GM12878 (cell line): ENCODE data around the gene KICS2. TPM values are rescaled to one million over a fixed set of nuclear protein-coding genes. Genes with fewer than 3 reads are reported as not detected.

Experiments
- ATAC-seq: fragments of 200-7000 bp; cut with Tn5 transposase; 3 replicates; pipeline ENCODE4 v1.9.1; 2020; ENCODE audit warnings: mild to moderate bottlenecking, moderate library complexity
- BruUV-seq: library from RNA; stranded (reverse); fragments of 400-500 nt; replicated peaks from 2 replicates; lab custom pipeline; 2021; lab: Mats Ljungman, UMichigan
- CTCF ChIA-PET: fragments of 300-600 bp; sonication (Branson Sonifier 250); formaldehyde crosslinking; extraction: SDS; loops from one replicate; lab custom pipeline; 2021; ENCODE audit warnings: inconsistent platforms; lab: Yijun Ruan, JAX
- POLR2A ChIA-PET: fragments of 350-600 bp; formaldehyde crosslinking; extraction: SDS; loops from one replicate; lab custom pipeline; 2021; ENCODE audit warnings: inconsistent platforms; lab: Charles Lee
- RAD21 ChIA-PET: fragments of 300-600 bp; sonication (Branson Sonifier 250); formaldehyde crosslinking; loops from one replicate; lab custom pipeline; 2023; ENCODE audit warnings: antibody characterized with exemption; ENCODE audit not compliant: unreplicated experiment; lab: Charles Lee
- SMC1A ChIA-PET: fragments of 300-600 bp; sonication (Branson Sonifier 250); formaldehyde crosslinking; loops from one replicate; lab custom pipeline; 2023; ENCODE audit not compliant: unreplicated experiment, uncharacterized antibody; lab: Charles Lee
- DNase-seq: peaks from one replicate; pipeline ENCODE4 v3.0.0-alpha.2; 2011; ENCODE audit warnings: low read depth, low spot score
- FAIRE-seq: peaks from 3 replicates; lab custom pipeline; 2011; peaks lifted over from hg19 to GRCh38; lab: Jason Lieb, UNC
- H2AFZ ChIP-seq: 2 replicates; pipeline ENCODE4 v1.6.0; 2011; ENCODE audit warnings: low read depth, low read length, control low read depth; ENCODE audit not compliant: control insufficient read depth
- H3K27ac ChIP-seq: 2 replicates; pipeline ENCODE4 v1.5.1; 2011; ENCODE audit warnings: control low read depth; ENCODE audit not compliant: control insufficient read depth, insufficient read depth
- H3K27me3 ChIP-seq, 2 experiments: replicated peaks in 1 of 2; 2 replicates each; pipeline versions ENCODE4 v1.6.0 to v1.6.1; 2011; ENCODE audit warnings: low read length in 1 of 2; ENCODE audit not compliant: control insufficient read depth in 2 of 2, insufficient read depth in 2 of 2
- H3K36me3 ChIP-seq, 2 experiments: 2 replicates each; pipeline ENCODE4 v1.5.1; 2011; ENCODE audit warnings: low read length in 1 of 2; ENCODE audit not compliant: control insufficient read depth in 2 of 2, insufficient read depth in 2 of 2
- H3K4me1 ChIP-seq: 2 replicates; pipeline ENCODE4 v1.6.1; 2011; ENCODE audit warnings: mild to moderate bottlenecking, low read length, moderate library complexity, mixed read lengths; ENCODE audit not compliant: control insufficient read depth, insufficient read depth
- H3K4me2 ChIP-seq: 2 replicates; pipeline ENCODE4 v1.6.0; 2011; ENCODE audit warnings: control low read depth; ENCODE audit not compliant: control insufficient read depth, insufficient read depth
- H3K4me3 ChIP-seq: fragments of 200-600 bp; sonication (generic); 2 replicates; pipeline ENCODE4 v1.5.1; 2016
- H3K79me2 ChIP-seq: 2 replicates; pipeline ENCODE4 v1.6.0; 2011; ENCODE audit warnings: low read length; ENCODE audit not compliant: control insufficient read depth, insufficient read depth
- H3K9ac ChIP-seq: 2 replicates; pipeline ENCODE4 v1.8.0; 2011; ENCODE audit warnings: low read length, control low read depth, mixed read lengths; ENCODE audit not compliant: control insufficient read depth, insufficient read depth
- H3K9me3 ChIP-seq: replicated peaks from 3 replicates; pipeline ENCODE4 v1.5.1; 2011; ENCODE audit warnings: mild to moderate bottlenecking, low read length; ENCODE audit not compliant: control insufficient read depth, insufficient read depth
- H4K20me1 ChIP-seq: 2 replicates; pipeline ENCODE4 v1.6.0; 2011; ENCODE audit not compliant: control insufficient read depth, insufficient read depth
- CREB1 ChIP-seq: IDR thresholded peaks from 2 replicates; pipeline ENCODE4 v1.6.1; 2012; ENCODE audit warnings: low read depth, mild to moderate bottlenecking, inconsistent platforms
- CTCF ChIP-seq, 3 experiments: IDR thresholded peaks in 2 of 3; conservative IDR thresholded peaks in 1 of 3; 2 replicates each; pipeline ENCODE4 v1.5.1; 2011; ENCODE audit warnings: low read depth in 3 of 3, low read length in 3 of 3, mild to moderate bottlenecking in 3 of 3, control low read depth in 2 of 3, moderate library complexity in 2 of 3, inconsistent platforms in 1 of 3, mixed read lengths in 1 of 3; ENCODE audit not compliant: control insufficient read depth in 2 of 3, insufficient read depth in 1 of 3; ENCODE audit errors: extremely low read depth in 1 of 3
- KAT2A ChIP-seq: conservative IDR thresholded peaks from 2 replicates; pipeline ENCODE4 v1.6.1; 2011; ENCODE audit warnings: low read depth, low read length; ENCODE audit not compliant: control insufficient read depth
- RAD21 ChIP-seq: IDR thresholded peaks from 2 replicates; pipeline ENCODE4 v1.6.1; 2011; ENCODE audit warnings: mild to moderate bottlenecking, low read depth, low read length, moderate library complexity; ENCODE audit not compliant: insufficient read depth
- SMC3 ChIP-seq: IDR thresholded peaks from 2 replicates; pipeline ENCODE4 v1.6.1; 2011; ENCODE audit warnings: low read length, improper control_type of control experiment, borderline replicate concordance
- in situ Hi-C: fragments of 300-500 bp; cut with MboI; formaldehyde crosslinking; loops from 9 replicates; pipeline ENCODE4 v1.14.3; 2018; ENCODE audit warnings: mixed read lengths
- intact Hi-C: fragments of 100-400 bp; cut with micrococcal nuclease; formaldehyde crosslinking; loops from one replicate; pipeline ENCODE4 v1.14.2; 2022; ENCODE audit not compliant: unreplicated experiment
- polyA plus RNA-seq, 11 experiments: library from polyadenylated mRNA; depleted of rRNA in 4 of 11; unstranded in 6 of 11; stranded (reverse) in 5 of 11; fragments of >200 nt; fragmentation: Nextera tagmentation in 4 of 11; fragmentation: Illumina TruSeq in 1 of 11; extraction: Ambion mirVana in 4 of 11; extraction: Trizol in 1 of 11; gene quantifications; 1 replicate in 1 of 11; 2 replicates in 10 of 11; pipeline versions ENCODE4 v1.2.1 to v1.2.3, GENCODE V29; 2011 to 2016; ENCODE audit warnings: inconsistent platforms in 2 of 11, missing spikeins in 2 of 11, low read depth in 1 of 11
- total RNA-seq, 4 experiments: library from RNA; depleted of rRNA in 3 of 4; stranded (reverse); fragments of >200 nt in 3 of 4; fragmentation: Illumina TruSeq in 1 of 4; extraction: Trizol in 1 of 4; gene quantifications; 2 replicates each; pipeline versions ENCODE4 v1.2.1 to v1.2.3, GENCODE V29; 2013 to 2021
- TF ChIP-seq, protein P1 (sequence below): fragments of 450-650 bp; formaldehyde crosslinking; IDR thresholded peaks from 2 replicates; pipeline ENCODE4 v1.4.0; 2022; ENCODE audit warnings: mild to moderate bottlenecking, moderate library complexity
- TF ChIP-seq, protein P2 (sequence below): fragments of 450-650 bp; IDR thresholded peaks from 2 replicates; pipeline ENCODE4 v1.6.1; 2014; ENCODE audit warnings: mild to moderate bottlenecking

KICS2 gene
- total and polyA plus RNA-seq, 10 of the 15 experiments (the other 5 are each of a cell fraction or from before 2014, with no cell fraction given) = 3.9 to 13.1 (median 9.5) TPM

GRCh38 chr12:64236549-64236948 lies 14.5 kb upstream of the KICS2 start:
- Histone ChIP-seq H3K4me3 (no peak overlapping the region), H4K20me1 (no peaks in the 10 kb centered on the region), H3K4me1 (no peaks in the 10 kb centered on the region), H3K9me3 (no peaks in the 10 kb centered on the region), H3K27me3 (no peaks in the 10 kb centered on the region), H3K36me3 (no peaks in the 10 kb centered on the region), H2AFZ (no peak overlapping the region), H3K9ac (no peak overlapping the region), H3K79me2 (no peaks in the 10 kb centered on the region), H3K4me2 (no peak overlapping the region), H3K27ac (no peak overlapping the region)
- peak; percentile 50 for ATAC-seq
- in situ Hi-C loops (no loop called here), intact Hi-C loops (no loop called here)
- POLR2A ChIA-PET = no interaction called here
- BruUV-seq = no TSS peak
- RAD21 ChIA-PET = interaction anchor here (1.4 to 2.1 kb wide), 3 partner anchors 18 to 397 kb away, joined by 4 to 8 read pairs (median 6); partner anchors contain the start of gene SRGAP1
- CTCF ChIA-PET = interaction anchor here (1.0 to 2.6 kb wide), 5 partner anchors 10 to 400 kb away, joined by 3 to 12 read pairs (median 6); no protein-coding TSS in a partner anchor
- SMC1A ChIA-PET = interaction anchor here (1.1 to 1.3 kb wide), 2 partner anchors 10 to 18 kb away, joined by 3 read pairs; no protein-coding TSS in a partner anchor
- FAIRE-seq = no peak
- DNase-seq = no peak
- no peak for TF ChIP-seq CREB1
- TF ChIP-seq RAD21 = peak; percentile 66
- TF ChIP-seq, protein P1, sequence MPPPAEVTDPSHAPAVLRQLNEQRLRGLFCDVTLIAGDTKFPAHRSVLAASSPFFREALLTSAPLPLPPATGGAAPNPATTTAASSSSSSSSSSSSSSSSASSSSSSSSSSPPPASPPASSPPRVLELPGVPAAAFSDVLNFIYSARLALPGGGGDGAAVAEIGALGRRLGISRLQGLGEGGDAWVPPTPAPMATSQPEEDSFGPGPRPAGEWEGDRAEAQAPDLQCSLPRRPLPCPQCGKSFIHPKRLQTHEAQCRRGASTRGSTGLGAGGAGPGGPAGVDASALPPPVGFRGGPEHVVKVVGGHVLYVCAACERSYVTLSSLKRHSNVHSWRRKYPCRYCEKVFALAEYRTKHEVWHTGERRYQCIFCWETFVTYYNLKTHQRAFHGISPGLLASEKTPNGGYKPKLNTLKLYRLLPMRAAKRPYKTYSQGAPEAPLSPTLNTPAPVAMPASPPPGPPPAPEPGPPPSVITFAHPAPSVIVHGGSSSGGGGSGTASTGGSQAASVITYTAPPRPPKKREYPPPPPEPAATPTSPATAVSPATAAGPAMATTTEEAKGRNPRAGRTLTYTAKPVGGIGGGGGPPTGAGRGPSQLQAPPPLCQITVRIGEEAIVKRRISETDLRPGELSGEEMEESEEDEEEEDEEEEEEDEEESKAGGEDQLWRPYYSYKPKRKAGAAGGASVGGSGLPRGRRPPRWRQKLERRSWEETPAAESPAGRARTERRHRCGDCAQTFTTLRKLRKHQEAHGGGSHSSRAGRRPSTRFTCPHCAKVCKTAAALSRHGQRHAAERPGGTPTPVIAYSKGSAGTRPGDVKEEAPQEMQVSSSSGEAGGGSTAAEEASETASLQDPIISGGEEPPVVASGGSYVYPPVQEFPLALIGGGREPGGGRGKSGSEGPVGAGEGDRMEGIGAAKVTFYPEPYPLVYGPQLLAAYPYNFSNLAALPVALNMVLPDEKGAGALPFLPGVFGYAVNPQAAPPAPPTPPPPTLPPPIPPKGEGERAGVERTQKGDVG = no peak
- TF ChIP-seq SMC3 = peak; percentile 25; the same call in 1 of the 2 replicates
- TF ChIP-seq, protein P2, sequence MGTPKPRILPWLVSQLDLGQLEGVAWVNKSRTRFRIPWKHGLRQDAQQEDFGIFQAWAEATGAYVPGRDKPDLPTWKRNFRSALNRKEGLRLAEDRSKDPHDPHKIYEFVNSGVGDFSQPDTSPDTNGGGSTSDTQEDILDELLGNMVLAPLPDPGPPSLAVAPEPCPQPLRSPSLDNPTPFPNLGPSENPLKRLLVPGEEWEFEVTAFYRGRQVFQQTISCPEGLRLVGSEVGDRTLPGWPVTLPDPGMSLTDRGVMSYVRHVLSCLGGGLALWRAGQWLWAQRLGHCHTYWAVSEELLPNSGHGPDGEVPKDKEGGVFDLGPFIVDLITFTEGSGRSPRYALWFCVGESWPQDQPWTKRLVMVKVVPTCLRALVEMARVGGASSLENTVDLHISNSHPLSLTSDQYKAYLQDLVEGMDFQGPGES = no peak
- no peak for TF ChIP-seq KAT2A
- peak in 1 of 3 experiments; percentile 33; a peak in 2 of 6 replicates for TF ChIP-seq CTCF (IDR thresholded peaks at IDR 0.05 in 2 of 3, conservative IDR thresholded peaks at IDR 0.05 in 1 of 3; ENCODE audit: control insufficient read depth in 2 of 3, extremely low read depth in 1 of 3, insufficient read depth in 1 of 3, low read depth in 3 of 3, low read length in 3 of 3)
